Measurements from ENCODE around the gene DCTN1. TPM values are rescaled to one million over a fixed set of nuclear protein-coding genes. Genes with fewer than 3 reads are reported as not detected.

DCTN1 gene
- total RNA-seq, 1 experiment from 2014 or later, result 172 TPM

- POLR2A ChIA-PET (ENCODE audit: low non-redundant PET), result no interaction called here
- CTCF ChIA-PET, result no interaction called here
- H3K27ac ChIP-seq (ENCODE audit: low read depth, low read length, poor library complexity, severe bottlenecking), result no peak overlapping the region
- no TSS peak for BruUV-seq (replicated peaks)
- no peaks in the 10 kb centered on the region for H3K4me1 ChIP-seq (ENCODE audit: insufficient read depth, low read length, poor library complexity, severe bottlenecking)
- TF ChIP-seq EZH2 (IDR thresholded peaks at IDR 0.05; ENCODE audit: borderline replicate concordance, low read depth, low read length, poor library complexity, severe bottlenecking) (no peak), CTCF (conservative IDR thresholded peaks at IDR 0.05; ENCODE audit: low read depth, low read length) (no peak)
- intact Hi-C loops (cut with micrococcal nuclease; ENCODE audit: unreplicated experiment), result no loop called here
- H3K4me3 ChIP-seq (ENCODE audit: low read depth, low read length, poor library complexity, severe bottlenecking), result no peak overlapping the region
- no peaks in the 10 kb centered on the region for H3K9me3 ChIP-seq (ENCODE audit: low read depth, low read length, poor library complexity, severe bottlenecking)
- H3K27me3 ChIP-seq (replicated peaks; ENCODE audit: insufficient read depth, low read depth, low read length, poor library complexity), result no peaks in the 10 kb centered on the region
- H3K36me3 ChIP-seq (ENCODE audit: insufficient read depth, low read length, poor library complexity, severe bottlenecking), result no peaks in the 10 kb centered on the region
- DNase-seq (ENCODE audit: low spot score), result no peak
Measured at GRCh38 chr2:74349889-74350288, 30.2 kb downstream of the DCTN1 start.

- H3K4me1 ChIP-seq (ENCODE audit: insufficient read depth, low read length, poor library complexity, severe bottlenecking), result no peaks in the 10 kb centered on the region
- H3K36me3 ChIP-seq (ENCODE audit: insufficient read depth, low read length, poor library complexity, severe bottlenecking), result no peaks in the 10 kb centered on the region
- no TSS peak for BruUV-seq (replicated peaks)
- DNase-seq (ENCODE audit: low spot score), result no peak
- no peak overlapping the region for H3K4me3 ChIP-seq (ENCODE audit: low read depth, low read length, poor library complexity, severe bottlenecking)
- POLR2A ChIA-PET (ENCODE audit: low non-redundant PET), result no interaction called here
- H3K27ac ChIP-seq (ENCODE audit: low read depth, low read length, poor library complexity, severe bottlenecking), result no peak overlapping the region
- intact Hi-C loops (cut with micrococcal nuclease; ENCODE audit: unreplicated experiment), result no loop called here
- no peaks in the 10 kb centered on the region for H3K9me3 ChIP-seq (ENCODE audit: low read depth, low read length, poor library complexity, severe bottlenecking)
- CTCF ChIA-PET, result interaction anchor here (1.1 kb wide), 1 partner anchor 13 kb away, joined by 4 read pairs; no protein-coding TSS in a partner anchor
- H3K27me3 ChIP-seq (replicated peaks; ENCODE audit: insufficient read depth, low read depth, low read length, poor library complexity), result no peaks in the 10 kb centered on the region
- no peak for TF ChIP-seq CTCF (conservative IDR thresholded peaks at IDR 0.05; ENCODE audit: low read depth, low read length)
- no peak for TF ChIP-seq EZH2 (IDR thresholded peaks at IDR 0.05; ENCODE audit: borderline replicate concordance, low read depth, low read length, poor library complexity, severe bottlenecking)
Measured at GRCh38 chr2:74347742-74348141, 32.4 kb downstream of the DCTN1 start.

- H3K27ac ChIP-seq (ENCODE audit: low read depth, low read length, poor library complexity, severe bottlenecking), result no peak overlapping the region
- no peaks in the 10 kb centered on the region for H3K27me3 ChIP-seq (replicated peaks; ENCODE audit: insufficient read depth, low read depth, low read length, poor library complexity)
- BruUV-seq (replicated peaks), result no TSS peak
- H3K9me3 ChIP-seq (ENCODE audit: low read depth, low read length, poor library complexity, severe bottlenecking), result no peaks in the 10 kb centered on the region
- DNase-seq (ENCODE audit: low spot score), result no peak
- POLR2A ChIA-PET (ENCODE audit: low non-redundant PET), result no interaction called here
- TF ChIP-seq EZH2 (IDR thresholded peaks at IDR 0.05; ENCODE audit: borderline replicate concordance, low read depth, low read length, poor library complexity, severe bottlenecking), result no peak
- no peaks in the 10 kb centered on the region for H3K36me3 ChIP-seq (ENCODE audit: insufficient read depth, low read length, poor library complexity, severe bottlenecking)
- no peak overlapping the region for H3K4me3 ChIP-seq (ENCODE audit: low read depth, low read length, poor library complexity, severe bottlenecking)
- CTCF ChIA-PET, result interaction anchor here (1.1 kb wide), 1 partner anchor 12 kb away, joined by 4 read pairs; no protein-coding TSS in a partner anchor
- H3K4me1 ChIP-seq (ENCODE audit: insufficient read depth, low read length, poor library complexity, severe bottlenecking), result no peaks in the 10 kb centered on the region
- intact Hi-C loops (cut with micrococcal nuclease; ENCODE audit: unreplicated experiment), result no loop called here
Measured at GRCh38 chr2:74347303-74347702, 32.8 kb downstream of the DCTN1 start.

GRCh38 chr2:74345272-74345943, 34.7 kb downstream of the DCTN1 start:
- ChIA-PET CTCF (no interaction called here), POLR2A (ENCODE audit: low non-redundant PET) (no interaction called here)
- no peak for TF ChIP-seq CTCF (conservative IDR thresholded peaks at IDR 0.05; ENCODE audit: low read depth, low read length)
- TF ChIP-seq EZH2 (IDR thresholded peaks at IDR 0.05; ENCODE audit: borderline replicate concordance, low read depth, low read length, poor library complexity, severe bottlenecking), result no peak
- H3K9me3 ChIP-seq (ENCODE audit: low read depth, low read length, poor library complexity, severe bottlenecking), result no peaks in the 10 kb centered on the region
- no TSS peak for BruUV-seq (replicated peaks)
- H3K4me3 ChIP-seq (ENCODE audit: low read depth, low read length, poor library complexity, severe bottlenecking), result no peak overlapping the region
- no peaks in the 10 kb centered on the region for H3K27me3 ChIP-seq (replicated peaks; ENCODE audit: insufficient read depth, low read depth, low read length, poor library complexity)
- H3K4me1 ChIP-seq (ENCODE audit: insufficient read depth, low read length, poor library complexity, severe bottlenecking), result no peaks in the 10 kb centered on the region
- intact Hi-C loops (cut with micrococcal nuclease; ENCODE audit: unreplicated experiment), result no loop called here
- DNase-seq (ENCODE audit: low spot score), result no peak
- H3K27ac ChIP-seq (ENCODE audit: low read depth, low read length, poor library complexity, severe bottlenecking), result no peak overlapping the region
- no peaks in the 10 kb centered on the region for H3K36me3 ChIP-seq (ENCODE audit: insufficient read depth, low read length, poor library complexity, severe bottlenecking)
